GM15510 (cell line): ENCODE measurements around the gene CALML3.

Experiments
- POLR2A ChIP-seq: IDR thresholded peaks from 3 replicates; pipeline ENCODE4 v1.6.1; 2011; ENCODE audit warnings: borderline replicate concordance; ENCODE audit not compliant: insufficient read length; ENCODE audit errors: extremely low read depth

Gene CALML3

DNA sequence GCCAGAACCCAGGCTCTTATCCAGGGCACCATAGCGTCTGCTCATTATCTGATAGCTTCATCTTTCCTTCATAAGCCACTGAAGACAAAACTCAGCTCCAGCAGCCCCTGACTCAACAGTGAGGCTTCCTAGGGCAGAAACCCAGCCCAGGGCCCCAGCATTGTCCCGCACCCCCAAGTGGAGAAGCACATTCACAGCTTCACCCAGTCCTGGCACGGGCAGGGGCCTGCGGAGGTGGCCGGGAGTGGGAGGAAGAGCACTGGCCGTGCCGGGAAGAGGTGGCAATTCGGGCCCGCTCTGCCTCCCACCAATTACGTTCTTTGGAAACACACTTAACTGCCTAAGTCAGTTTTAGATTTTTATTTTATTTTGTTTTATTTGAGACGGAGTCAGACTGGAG is 15.1 kb upstream of the CALML3 start:
- TF ChIP-seq POLR2A = no peak

- no peak for TF ChIP-seq POLR2A
These were observed 14.3 kb upstream of the CALML3 start for GRCh38 chr10:5510281-5511072.

GRCh38 chr10:5511231-5511884 is 13.4 kb upstream of the CALML3 start:
- TF ChIP-seq POLR2A = no peak

GRCh38 chr10:5511885-5512280 is 12.9 kb upstream of the CALML3 start:
- TF ChIP-seq POLR2A = no peak

DNA sequence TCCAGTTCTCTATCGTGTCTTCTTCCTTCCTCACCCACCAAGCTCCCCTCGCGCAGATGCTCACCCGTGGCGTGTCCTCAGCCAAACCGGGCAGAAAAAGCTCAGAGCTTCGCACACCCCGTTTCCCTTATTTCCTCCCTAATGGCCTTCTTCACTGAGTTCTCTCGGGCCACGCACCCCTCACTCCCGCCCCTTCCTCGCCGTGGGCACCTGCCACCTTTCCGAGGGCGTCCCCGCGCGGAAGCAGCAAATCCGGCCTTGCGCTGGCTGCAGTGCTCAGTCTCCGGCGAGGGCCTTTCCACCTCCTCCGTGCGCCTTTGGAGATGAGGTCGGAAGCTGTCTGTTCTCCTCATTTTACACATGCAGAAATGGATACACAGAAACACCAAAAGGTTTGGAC is 12.4 kb upstream of the CALML3 start:
- TF ChIP-seq POLR2A = no peak

DNA sequence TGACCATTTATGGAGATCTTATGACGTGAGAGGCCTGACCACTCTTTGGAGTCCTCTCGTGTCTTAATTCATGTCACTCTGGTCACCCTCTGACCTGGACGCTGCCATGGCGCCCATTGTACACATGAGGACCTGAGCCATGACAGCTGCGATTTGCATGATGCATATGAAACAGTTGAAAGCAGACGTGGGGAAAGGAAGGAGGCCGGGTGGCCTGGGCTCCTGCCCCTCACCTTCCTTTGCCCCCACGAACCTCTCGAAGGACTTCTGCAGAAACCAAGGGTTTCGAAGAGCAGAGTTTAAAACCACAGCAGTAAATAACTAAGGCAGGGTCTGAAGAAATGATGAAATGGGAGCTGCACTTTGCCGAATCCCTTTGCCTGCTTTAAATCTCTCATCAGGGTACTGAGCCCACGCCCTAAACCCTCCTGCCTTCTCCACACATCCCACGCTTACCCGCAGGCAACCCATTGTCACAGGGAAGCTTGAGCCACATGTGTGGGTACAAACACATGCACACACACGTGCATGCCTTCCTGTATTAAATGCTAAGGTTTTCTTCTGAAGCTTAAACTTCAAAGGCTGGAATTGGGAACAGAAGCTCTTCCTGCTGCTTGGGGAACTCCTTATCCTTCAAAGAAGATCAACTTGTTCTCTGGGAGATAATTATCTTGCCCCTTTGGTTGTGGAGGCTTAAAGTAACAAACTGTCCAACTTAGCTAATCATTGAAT is 11.7 kb upstream of the CALML3 start:
- TF ChIP-seq POLR2A = no peak

- no peak for TF ChIP-seq POLR2A
These were observed 10.4 kb upstream of the CALML3 start for GRCh38 chr10:5514226-5514850.

- TF ChIP-seq POLR2A = no peak
These were observed 8.6 kb upstream of the CALML3 start for GRCh38 chr10:5515948-5516761.

GRCh38 chr10:5517546-5517945 is 7.2 kb upstream of the CALML3 start:
- TF ChIP-seq POLR2A = no peak

- TF ChIP-seq POLR2A = no peak
These were observed 6.6 kb upstream of the CALML3 start for GRCh38 chr10:5518143-5518542.

DNA sequence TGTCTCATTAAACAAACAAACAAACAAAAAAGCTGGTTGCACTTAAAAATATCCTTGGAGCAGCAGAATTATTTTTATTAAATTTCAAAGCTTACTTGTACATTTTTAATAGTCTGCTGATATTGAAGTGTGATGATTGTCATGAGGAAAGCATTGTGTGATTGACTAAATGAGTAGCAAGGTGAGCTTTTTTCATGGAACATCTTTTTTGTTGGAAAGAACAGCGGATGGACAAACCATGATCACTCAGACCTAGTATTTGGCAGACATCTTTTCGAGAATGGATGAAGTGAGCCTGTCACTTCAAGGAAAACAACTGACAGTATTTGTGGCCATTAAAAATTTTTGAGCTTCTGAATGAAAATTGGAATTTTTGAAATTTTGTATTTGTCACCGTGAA is 5.7 kb upstream of the CALML3 start:
- no peak for TF ChIP-seq POLR2A

- no peak for TF ChIP-seq POLR2A
These were observed 1.7 kb upstream of the CALML3 start for GRCh38 chr10:5522913-5523560.

GRCh38 chr10:5523796-5524574 is 776 bp upstream of the CALML3 start:
- no peak for TF ChIP-seq POLR2A
